DOHH2 (cell line): ENCODE results near the gene COL25A1.

Experiments
- H3F3A ChIP-seq: fragments of 200-600 bp; sonication (generic), shearing (Covaris generic); 2 replicates; pipeline ENCODE4 v1.6.0; 2016; ENCODE audit warnings: antibody characterized with exemption, mild to moderate bottlenecking; ENCODE audit not compliant: control insufficient read depth, insufficient read depth
- H3K27ac ChIP-seq: fragments of 200-600 bp; sonication (generic); 2 replicates; pipeline ENCODE4 v1.5.1; 2014; ENCODE audit warnings: low read depth, mild to moderate bottlenecking, low read length, moderate library complexity
- H3K27me3 ChIP-seq: fragments of 200-600 bp; sonication (generic); 2 replicates; pipeline ENCODE4 v1.6.1; 2014; ENCODE audit warnings: mild to moderate bottlenecking, low read length, mixed read lengths; ENCODE audit not compliant: control insufficient read depth
- H3K36me3 ChIP-seq: fragments of 200-600 bp; sonication (generic); 2 replicates; pipeline ENCODE4 v1.6.1; 2014; ENCODE audit warnings: mild to moderate bottlenecking, low read length, moderate library complexity, mixed read lengths; ENCODE audit not compliant: control insufficient read depth
- H3K4me1 ChIP-seq: fragments of 200-600 bp; sonication (generic); 2 replicates; pipeline ENCODE4 v1.6.1; 2014; ENCODE audit warnings: mild to moderate bottlenecking, low read length, mixed read lengths; ENCODE audit not compliant: control insufficient read depth
- H3K4me2 ChIP-seq: fragments of 200-600 bp; sonication (generic); 2 replicates; pipeline ENCODE4 v1.6.0; 2014; ENCODE audit warnings: mild to moderate bottlenecking, low read length, moderate library complexity
- H3K4me3 ChIP-seq: fragments of 200-600 bp; sonication (generic); 2 replicates; pipeline ENCODE4 v1.5.1; 2014; ENCODE audit warnings: mild to moderate bottlenecking, low read length, mixed read lengths
- H3K79me2 ChIP-seq: fragments of 200-600 bp; sonication (generic); 2 replicates; pipeline ENCODE4 v1.6.1; 2014; ENCODE audit warnings: mild to moderate bottlenecking, low read length, mixed read lengths; ENCODE audit not compliant: control insufficient read depth
- H3K9me2 ChIP-seq: fragments of 200-600 bp; sonication (generic); replicated peaks from 2 replicates; pipeline ENCODE4 v1.6.1; 2014; ENCODE audit warnings: mild to moderate bottlenecking, low read length, mixed read lengths; ENCODE audit not compliant: control insufficient read depth
- H3K9me3 ChIP-seq: fragments of 200-600 bp; sonication (generic); 2 replicates; pipeline ENCODE4 v1.6.1; 2014; ENCODE audit warnings: antibody characterized with exemption, low read length, mixed read lengths; ENCODE audit not compliant: control insufficient read depth, insufficient read depth
- H4K20me1 ChIP-seq: fragments of 200-600 bp; sonication (generic); 2 replicates; pipeline ENCODE4 v1.6.0; 2014; ENCODE audit warnings: low read depth, mild to moderate bottlenecking, antibody characterized with exemption, low read length, moderate library complexity; ENCODE audit not compliant: control insufficient read depth, insufficient read depth
- CTCF ChIP-seq: fragments of 200-600 bp; sonication (generic); IDR thresholded peaks from one replicate; pipeline ENCODE4 v1.5.1; 2014; ENCODE audit warnings: antibody characterized with exemption, mild to moderate bottlenecking, low read depth, low read length; ENCODE audit not compliant: poor library complexity, severe bottlenecking
- EZH2phosphoT487 ChIP-seq: fragments of 200-600 bp; sonication (generic); IDR thresholded peaks from 2 replicates; pipeline ENCODE4 v1.6.1; 2017; ENCODE audit warnings: borderline replicate concordance, mild to moderate bottlenecking, antibody characterized with exemption, low read length, moderate library complexity, mixed read lengths

COL25A1 gene

GRCh38 chr4:109213056-109213455 lies 89.4 kb downstream of the COL25A1 start:
- no peaks in the 10 kb centered on the region for H3K9me2 ChIP-seq
- H3K9me3 ChIP-seq: no peaks in the 10 kb centered on the region
- H3K36me3 ChIP-seq: no peaks in the 10 kb centered on the region
- no peak for TF ChIP-seq CTCF
- no peak for TF ChIP-seq EZH2phosphoT487
- H3K27ac ChIP-seq: no peak overlapping the region
- H3K4me2 ChIP-seq: no peak overlapping the region
- no peaks in the 10 kb centered on the region for H3K79me2 ChIP-seq
- no peak overlapping the region for H3K4me3 ChIP-seq
- H3K27me3 ChIP-seq: no peaks in the 10 kb centered on the region
- no peaks in the 10 kb centered on the region for H3F3A ChIP-seq
- no peaks in the 10 kb centered on the region for H4K20me1 ChIP-seq
- H3K4me1 ChIP-seq: no peaks in the 10 kb centered on the region

- no peaks in the 10 kb centered on the region for H3K9me3 ChIP-seq
- TF ChIP-seq EZH2phosphoT487 (no peak), CTCF (no peak)
- peaks cover 6% of the 10 kb centered on the region; the same call in 1 of the 2 replicates for H3K27me3 ChIP-seq
- no peaks in the 10 kb centered on the region for H3F3A ChIP-seq
- H3K4me1 ChIP-seq: no peaks in the 10 kb centered on the region
- H4K20me1 ChIP-seq: no peaks in the 10 kb centered on the region
- H3K4me2 ChIP-seq: no peak overlapping the region
- H3K36me3 ChIP-seq: no peaks in the 10 kb centered on the region
- H3K79me2 ChIP-seq: no peaks in the 10 kb centered on the region
- H3K4me3 ChIP-seq: no peak overlapping the region
- no peak overlapping the region for H3K27ac ChIP-seq
- H3K9me2 ChIP-seq: no peaks in the 10 kb centered on the region
Measured at GRCh38 chr4:109211671-109212070, 90.8 kb downstream of the COL25A1 start.

GRCh38 chr4:109209647-109210046 lies 92.8 kb downstream of the COL25A1 start:
- no peak overlapping the region for H3K4me2 ChIP-seq
- no peaks in the 10 kb centered on the region for H3K79me2 ChIP-seq
- no peaks in the 10 kb centered on the region for H3K36me3 ChIP-seq
- no peak for TF ChIP-seq EZH2phosphoT487
- no peaks in the 10 kb centered on the region for H3F3A ChIP-seq
- H4K20me1 ChIP-seq: no peaks in the 10 kb centered on the region
- no peak overlapping the region for H3K27ac ChIP-seq
- no peaks in the 10 kb centered on the region for H3K4me1 ChIP-seq
- no peaks in the 10 kb centered on the region for H3K9me2 ChIP-seq
- H3K4me3 ChIP-seq: no peak overlapping the region
- H3K27me3 ChIP-seq: peaks cover 9% of the 10 kb centered on the region; the same call in 1 of the 2 replicates
- H3K9me3 ChIP-seq: no peaks in the 10 kb centered on the region

GRCh38 chr4:109207898-109208297 lies 94.6 kb downstream of the COL25A1 start:
- Histone ChIP-seq H3F3A (no peaks in the 10 kb centered on the region), H3K4me1 (no peaks in the 10 kb centered on the region)

More at GRCh38 chr4:109207898-109208297, 94.6 kb downstream of the COL25A1 start:
- Histone ChIP-seq H3K27me3 (peaks cover 9% of the 10 kb centered on the region; the same call in 1 of the 2 replicates), H3K9me2 (no peaks in the 10 kb centered on the region), H3K4me2 (no peak overlapping the region), H3K79me2 (no peaks in the 10 kb centered on the region), H4K20me1 (no peaks in the 10 kb centered on the region), H3K27ac (no peak overlapping the region), H3K36me3 (no peaks in the 10 kb centered on the region), H3K4me3 (no peak overlapping the region), H3K9me3 (no peaks in the 10 kb centered on the region)
- TF ChIP-seq CTCF (no peak), EZH2phosphoT487 (no peak)
